Measurements from ENCODE around the gene BUB1B.

The BUB1B gene

GRCh38 chr15:40190591-40190990 lies 29.7 kb downstream of the BUB1B start:
- Histone ChIP-seq H3K27ac (ENCODE audit: low read depth, low read length) (no peak overlapping the region), H3K36me3 (ENCODE audit: control insufficient read depth, insufficient read depth, low read length) (peaks cover 96% of the 10 kb centered on the region), H3K4me3 (ENCODE audit: low read depth, low read length) (no peak overlapping the region), H3K27me3 (ENCODE audit: control insufficient read depth, insufficient read depth, low read length) (no peaks in the 10 kb centered on the region), H3K4me1 (ENCODE audit: control insufficient read depth, insufficient read depth, low read length) (no peaks in the 10 kb centered on the region), H3K9me3 (ENCODE audit: control insufficient read depth, insufficient read depth, low read length) (no peaks in the 10 kb centered on the region), H3K9ac (ENCODE audit: low read depth, low read length) (no peak overlapping the region)

GRCh38 chr15:40192942-40193341 lies 32.1 kb downstream of the BUB1B start:
- Histone ChIP-seq H3K4me3 (ENCODE audit: low read depth, low read length) (no peak overlapping the region), H3K27ac (ENCODE audit: low read depth, low read length) (no peak overlapping the region), H3K36me3 (ENCODE audit: control insufficient read depth, insufficient read depth, low read length) (peaks cover 97% of the 10 kb centered on the region), H3K9me3 (ENCODE audit: control insufficient read depth, insufficient read depth, low read length) (no peaks in the 10 kb centered on the region), H3K27me3 (ENCODE audit: control insufficient read depth, insufficient read depth, low read length) (no peaks in the 10 kb centered on the region), H3K9ac (ENCODE audit: low read depth, low read length) (no peak overlapping the region), H3K4me1 (ENCODE audit: control insufficient read depth, insufficient read depth, low read length) (no peaks in the 10 kb centered on the region)

GRCh38 chr15:40197434-40197833 lies 36.6 kb downstream of the BUB1B start:
- Histone ChIP-seq H3K9ac (ENCODE audit: low read depth, low read length) (no peak overlapping the region), H3K9me3 (ENCODE audit: control insufficient read depth, insufficient read depth, low read length) (no peaks in the 10 kb centered on the region), H3K4me3 (ENCODE audit: low read depth, low read length) (no peak overlapping the region), H3K4me1 (ENCODE audit: control insufficient read depth, insufficient read depth, low read length) (no peaks in the 10 kb centered on the region), H3K27ac (ENCODE audit: low read depth, low read length) (no peak overlapping the region), H3K27me3 (ENCODE audit: control insufficient read depth, insufficient read depth, low read length) (no peaks in the 10 kb centered on the region), H3K36me3 (ENCODE audit: control insufficient read depth, insufficient read depth, low read length) (peaks cover 96% of the 10 kb centered on the region)

GRCh38 chr15:40198355-40199085 lies 37.7 kb downstream of the BUB1B start:
- Histone ChIP-seq H3K36me3 (ENCODE audit: control insufficient read depth, insufficient read depth, low read length) (peaks cover 96% of the 10 kb centered on the region), H3K9ac (ENCODE audit: low read depth, low read length) (no peak overlapping the region), H3K27ac (ENCODE audit: low read depth, low read length) (no peak overlapping the region), H3K4me3 (ENCODE audit: low read depth, low read length) (no peak overlapping the region), H3K4me1 (ENCODE audit: control insufficient read depth, insufficient read depth, low read length) (no peaks in the 10 kb centered on the region), H3K9me3 (ENCODE audit: control insufficient read depth, insufficient read depth, low read length) (no peaks in the 10 kb centered on the region), H3K27me3 (ENCODE audit: control insufficient read depth, insufficient read depth, low read length) (no peaks in the 10 kb centered on the region)

GRCh38 chr15:40204100-40204499 lies 43.2 kb downstream of the BUB1B start:
- Histone ChIP-seq H3K36me3 (ENCODE audit: control insufficient read depth, insufficient read depth, low read length) (peaks cover 97% of the 10 kb centered on the region), H3K9me3 (ENCODE audit: control insufficient read depth, insufficient read depth, low read length) (no peaks in the 10 kb centered on the region), H3K27ac (ENCODE audit: low read depth, low read length) (no peak overlapping the region), H3K4me1 (ENCODE audit: control insufficient read depth, insufficient read depth, low read length) (no peaks in the 10 kb centered on the region), H3K4me3 (ENCODE audit: low read depth, low read length) (no peak overlapping the region), H3K27me3 (ENCODE audit: control insufficient read depth, insufficient read depth, low read length) (no peaks in the 10 kb centered on the region), H3K9ac (ENCODE audit: low read depth, low read length) (no peak overlapping the region)

GRCh38 chr15:40217166-40217824 lies 56.4 kb downstream of the BUB1B start:
- Histone ChIP-seq H3K4me3 (ENCODE audit: low read depth, low read length) (no peak overlapping the region), H3K4me1 (ENCODE audit: control insufficient read depth, insufficient read depth, low read length) (no peaks in the 10 kb centered on the region), H3K27me3 (ENCODE audit: control insufficient read depth, insufficient read depth, low read length) (no peaks in the 10 kb centered on the region), H3K9ac (ENCODE audit: low read depth, low read length) (no peak overlapping the region), H3K27ac (ENCODE audit: low read depth, low read length) (no peak overlapping the region), H3K36me3 (ENCODE audit: control insufficient read depth, insufficient read depth, low read length) (peaks cover 95% of the 10 kb centered on the region), H3K9me3 (ENCODE audit: control insufficient read depth, insufficient read depth, low read length) (no peaks in the 10 kb centered on the region)

- Histone ChIP-seq H3K27me3 (ENCODE audit: control insufficient read depth, insufficient read depth, low read length) (no peaks in the 10 kb centered on the region), H3K9me3 (ENCODE audit: control insufficient read depth, insufficient read depth, low read length) (no peaks in the 10 kb centered on the region), H3K36me3 (ENCODE audit: control insufficient read depth, insufficient read depth, low read length) (peaks cover 91% of the 10 kb centered on the region), H3K27ac (ENCODE audit: low read depth, low read length) (no peak overlapping the region), H3K4me1 (ENCODE audit: control insufficient read depth, insufficient read depth, low read length) (no peaks in the 10 kb centered on the region), H3K4me3 (ENCODE audit: low read depth, low read length) (no peak overlapping the region), H3K9ac (ENCODE audit: low read depth, low read length) (no peak overlapping the region)
These were observed 58.9 kb downstream of the BUB1B start for GRCh38 chr15:40219801-40220200.

- Histone ChIP-seq H3K27ac (ENCODE audit: low read depth, low read length) (no peak overlapping the region), H3K9ac (ENCODE audit: low read depth, low read length) (no peak overlapping the region), H3K9me3 (ENCODE audit: control insufficient read depth, insufficient read depth, low read length) (no peaks in the 10 kb centered on the region), H3K4me3 (ENCODE audit: low read depth, low read length) (no peak overlapping the region), H3K27me3 (ENCODE audit: control insufficient read depth, insufficient read depth, low read length) (no peaks in the 10 kb centered on the region), H3K36me3 (ENCODE audit: control insufficient read depth, insufficient read depth, low read length) (peaks cover 91% of the 10 kb centered on the region), H3K4me1 (ENCODE audit: control insufficient read depth, insufficient read depth, low read length) (no peaks in the 10 kb centered on the region)
These were observed 61.3 kb downstream of the BUB1B start for GRCh38 chr15:40222131-40222530.

- H3K9ac ChIP-seq (ENCODE audit: low read depth, low read length), result no peak overlapping the region
- H3K27ac ChIP-seq (ENCODE audit: low read depth, low read length), result no peak overlapping the region
- peaks cover 82% of the 10 kb centered on the region for H3K36me3 ChIP-seq (ENCODE audit: control insufficient read depth, insufficient read depth, low read length)
- no peaks in the 10 kb centered on the region for H3K4me1 ChIP-seq (ENCODE audit: control insufficient read depth, insufficient read depth, low read length)
- no peaks in the 10 kb centered on the region for H3K9me3 ChIP-seq (ENCODE audit: control insufficient read depth, insufficient read depth, low read length)
- no peak overlapping the region for H3K4me3 ChIP-seq (ENCODE audit: low read depth, low read length)
- no peaks in the 10 kb centered on the region for H3K27me3 ChIP-seq (ENCODE audit: control insufficient read depth, insufficient read depth, low read length)
These were observed 65.9 kb downstream of the BUB1B start for GRCh38 chr15:40226736-40227135.

GRCh38 chr15:40229316-40229715 lies 68.4 kb downstream of the BUB1B start:
- Histone ChIP-seq H3K36me3 (ENCODE audit: control insufficient read depth, insufficient read depth, low read length) (peaks cover 60% of the 10 kb centered on the region), H3K4me1 (ENCODE audit: control insufficient read depth, insufficient read depth, low read length) (no peaks in the 10 kb centered on the region), H3K9ac (ENCODE audit: low read depth, low read length) (no peak overlapping the region), H3K27me3 (ENCODE audit: control insufficient read depth, insufficient read depth, low read length) (no peaks in the 10 kb centered on the region), H3K9me3 (ENCODE audit: control insufficient read depth, insufficient read depth, low read length) (no peaks in the 10 kb centered on the region), H3K4me3 (ENCODE audit: low read depth, low read length) (no peak overlapping the region), H3K27ac (ENCODE audit: low read depth, low read length) (no peak overlapping the region)

- Histone ChIP-seq H3K9me3 (ENCODE audit: control insufficient read depth, insufficient read depth, low read length) (no peaks in the 10 kb centered on the region), H3K36me3 (ENCODE audit: control insufficient read depth, insufficient read depth, low read length) (peaks cover 55% of the 10 kb centered on the region), H3K4me1 (ENCODE audit: control insufficient read depth, insufficient read depth, low read length) (peaks cover 3% of the 10 kb centered on the region; the same call in 1 of the 2 replicates), H3K9ac (ENCODE audit: low read depth, low read length) (no peak overlapping the region), H3K27me3 (ENCODE audit: control insufficient read depth, insufficient read depth, low read length) (no peaks in the 10 kb centered on the region), H3K4me3 (ENCODE audit: low read depth, low read length) (no peak overlapping the region), H3K27ac (ENCODE audit: low read depth, low read length) (no peak overlapping the region)
These were observed 69.1 kb downstream of the BUB1B start for GRCh38 chr15:40229956-40230355.
